ENCODE measurements around the gene DEGS1.

DNA sequence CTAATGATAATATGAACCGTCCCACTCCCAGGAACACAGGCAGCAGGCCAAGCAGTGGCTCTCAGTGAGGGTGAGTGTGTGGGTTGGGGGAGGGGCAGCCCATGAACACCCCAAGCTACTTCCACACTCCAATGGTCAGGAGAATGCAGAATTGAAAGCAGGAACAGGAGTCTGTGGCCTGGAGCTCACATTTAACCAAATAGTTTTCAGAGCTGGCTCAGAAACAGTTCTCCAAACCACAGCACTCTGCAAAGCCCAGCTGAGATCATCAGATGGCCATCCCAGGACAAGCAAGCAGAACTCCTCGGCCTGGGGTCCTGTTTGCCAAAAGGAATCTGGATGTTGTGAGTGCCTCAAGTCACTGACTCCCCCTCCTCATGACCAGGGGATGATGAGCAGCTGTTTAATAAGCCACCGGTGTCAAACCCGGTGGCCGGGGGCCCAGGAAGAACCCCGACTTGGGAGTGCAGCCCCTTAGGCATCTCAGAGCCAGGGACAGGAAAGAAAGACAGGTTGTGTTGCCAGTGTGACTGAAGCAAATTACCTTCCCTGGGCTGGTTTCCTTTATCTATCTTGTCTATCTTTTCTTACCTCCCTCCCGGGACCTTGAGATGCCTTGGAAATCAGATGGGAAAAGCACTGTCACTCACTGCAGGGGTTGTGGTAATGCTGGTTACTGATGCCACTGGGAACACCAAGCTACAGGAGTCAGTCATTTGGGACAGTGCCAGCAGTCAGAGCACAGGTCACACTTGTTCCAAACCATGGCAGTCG lies 20.4 kb downstream of the DEGS1 start:
- TF ChIP-seq, protein P1, sequence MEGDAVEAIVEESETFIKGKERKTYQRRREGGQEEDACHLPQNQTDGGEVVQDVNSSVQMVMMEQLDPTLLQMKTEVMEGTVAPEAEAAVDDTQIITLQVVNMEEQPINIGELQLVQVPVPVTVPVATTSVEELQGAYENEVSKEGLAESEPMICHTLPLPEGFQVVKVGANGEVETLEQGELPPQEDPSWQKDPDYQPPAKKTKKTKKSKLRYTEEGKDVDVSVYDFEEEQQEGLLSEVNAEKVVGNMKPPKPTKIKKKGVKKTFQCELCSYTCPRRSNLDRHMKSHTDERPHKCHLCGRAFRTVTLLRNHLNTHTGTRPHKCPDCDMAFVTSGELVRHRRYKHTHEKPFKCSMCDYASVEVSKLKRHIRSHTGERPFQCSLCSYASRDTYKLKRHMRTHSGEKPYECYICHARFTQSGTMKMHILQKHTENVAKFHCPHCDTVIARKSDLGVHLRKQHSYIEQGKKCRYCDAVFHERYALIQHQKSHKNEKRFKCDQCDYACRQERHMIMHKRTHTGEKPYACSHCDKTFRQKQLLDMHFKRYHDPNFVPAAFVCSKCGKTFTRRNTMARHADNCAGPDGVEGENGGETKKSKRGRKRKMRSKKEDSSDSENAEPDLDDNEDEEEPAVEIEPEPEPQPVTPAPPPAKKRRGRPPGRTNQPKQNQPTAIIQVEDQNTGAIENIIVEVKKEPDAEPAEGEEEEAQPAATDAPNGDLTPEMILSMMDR (IDR thresholded peaks at IDR 0.05): no peak
- TF ChIP-seq POLR2A (IDR thresholded peaks at IDR 0.05): no peak
